T-helper 1 cell treated with Interleukin-12 subunit alpha and Interleukin-12 subunit beta and Interleukin-4 antibody, amounts not matched to agents 30 μg/mL and 1 μg/mL, for 36 hours (primary cell): ENCODE results near the gene GRIK3.

Experiments used
- H3K27ac Mint-ChIP-seq: one replicate; pipeline ENCODE4 v1.8.0; 2021; ENCODE audit warnings: mild to moderate bottlenecking, mixed read lengths
- H3K27me3 Mint-ChIP-seq: one replicate; pipeline ENCODE4 v1.8.0; 2021; ENCODE audit warnings: low read depth, mixed read lengths
- H3K36me3 Mint-ChIP-seq: one replicate; pipeline ENCODE4 v1.8.0; 2021; ENCODE audit warnings: low read depth, mixed read lengths
- H3K4me1 Mint-ChIP-seq: one replicate; pipeline ENCODE4 v1.8.0; 2021; ENCODE audit warnings: low read depth, mixed read lengths
- H3K4me3 Mint-ChIP-seq: one replicate; pipeline ENCODE4 v1.8.0; 2021; ENCODE audit warnings: mild to moderate bottlenecking, moderate library complexity, mixed read lengths
- H3K9me3 Mint-ChIP-seq: one replicate; pipeline ENCODE4 v1.8.0; 2021; ENCODE audit warnings: mixed read lengths

The GRIK3 gene

DNA sequence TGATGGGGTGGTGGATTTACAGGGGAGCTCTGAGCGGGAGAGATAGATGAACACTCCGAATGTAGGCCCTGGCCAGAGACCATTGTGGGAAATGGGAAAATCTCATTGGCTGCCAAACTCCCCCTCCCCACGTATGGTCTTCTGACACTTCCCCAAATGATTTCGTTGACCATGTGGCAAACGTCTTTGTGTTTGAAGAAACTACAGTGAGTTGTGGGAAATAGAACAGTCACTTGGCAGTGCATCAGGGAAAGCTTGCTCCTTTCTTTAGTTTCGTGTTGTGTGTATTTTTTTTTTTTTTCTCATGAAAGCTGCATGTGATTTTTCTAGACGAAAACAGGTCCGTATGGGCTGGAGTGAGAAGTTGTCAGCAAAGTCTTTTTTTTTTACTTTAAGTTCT is 25.0 kb upstream of the GRIK3 start:
- no peak overlapping the region for H3K27ac Mint-ChIP-seq
- H3K36me3 Mint-ChIP-seq: no peaks in the 10 kb centered on the region
- no peaks in the 10 kb centered on the region for H3K27me3 Mint-ChIP-seq
- no peaks in the 10 kb centered on the region for H3K4me1 Mint-ChIP-seq
- no peak overlapping the region for H3K4me3 Mint-ChIP-seq
- no peaks in the 10 kb centered on the region for H3K9me3 Mint-ChIP-seq

DNA sequence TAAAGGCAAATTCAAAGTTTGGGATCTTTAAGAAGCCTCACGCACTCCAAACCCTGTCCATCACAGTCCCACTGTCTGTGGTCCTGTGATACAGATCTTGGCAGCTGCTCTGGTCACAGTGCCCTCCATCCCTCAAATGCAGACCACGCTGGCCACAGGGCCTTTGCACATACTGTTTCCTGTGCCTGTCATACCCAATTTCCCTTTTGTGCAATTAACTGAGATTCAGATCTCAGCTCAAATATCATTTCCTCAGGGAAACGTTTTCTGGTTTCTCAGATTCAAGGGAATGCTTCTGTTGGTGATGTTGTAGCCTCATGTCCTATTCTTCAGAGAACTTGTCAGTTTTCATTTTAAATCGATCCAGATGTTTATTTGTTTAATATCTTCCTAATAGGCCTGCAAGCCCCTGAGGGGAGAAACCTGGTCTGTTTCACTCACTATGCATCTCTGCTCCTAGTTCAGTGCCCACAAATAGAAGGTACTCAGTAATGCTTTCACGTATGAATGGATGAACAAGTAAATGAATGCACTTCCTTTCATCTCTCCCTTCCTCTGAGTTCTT is 24.2 kb upstream of the GRIK3 start:
- no peaks in the 10 kb centered on the region for H3K4me1 Mint-ChIP-seq
- H3K9me3 Mint-ChIP-seq: no peaks in the 10 kb centered on the region
- H3K27ac Mint-ChIP-seq: no peak overlapping the region

DNA sequence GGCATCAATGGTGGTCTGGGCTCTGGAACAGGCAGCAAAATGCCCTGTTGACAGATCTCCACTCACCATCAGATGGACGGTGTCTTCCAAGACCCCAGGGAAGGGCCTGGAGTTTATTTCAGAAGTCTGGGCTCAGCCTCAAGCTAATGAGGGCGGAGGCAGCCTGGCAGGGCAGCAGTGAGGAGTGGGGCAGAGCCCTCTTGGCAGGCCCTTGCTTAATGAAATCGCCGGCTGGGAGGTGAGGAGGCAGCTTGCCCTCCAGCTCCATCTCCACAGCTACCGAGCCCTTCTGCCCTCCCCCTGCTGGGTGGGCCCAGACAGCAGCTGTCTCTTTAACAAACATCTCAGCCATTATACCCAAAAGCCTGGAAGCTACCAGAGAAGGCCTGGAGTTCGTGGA is 22.0 kb upstream of the GRIK3 start:
- Mint-ChIP-seq H3K4me3 (no peak overlapping the region), H3K36me3 (no peaks in the 10 kb centered on the region), H3K4me1 (no peaks in the 10 kb centered on the region), H3K27me3 (no peaks in the 10 kb centered on the region), H3K27ac (no peak overlapping the region), H3K9me3 (no peaks in the 10 kb centered on the region)

More for the DNA sequence above, 24.2 kb upstream of the GRIK3 start:
- H3K27me3 Mint-ChIP-seq: no peaks in the 10 kb centered on the region
- no peaks in the 10 kb centered on the region for H3K36me3 Mint-ChIP-seq
- no peak overlapping the region for H3K4me3 Mint-ChIP-seq

DNA sequence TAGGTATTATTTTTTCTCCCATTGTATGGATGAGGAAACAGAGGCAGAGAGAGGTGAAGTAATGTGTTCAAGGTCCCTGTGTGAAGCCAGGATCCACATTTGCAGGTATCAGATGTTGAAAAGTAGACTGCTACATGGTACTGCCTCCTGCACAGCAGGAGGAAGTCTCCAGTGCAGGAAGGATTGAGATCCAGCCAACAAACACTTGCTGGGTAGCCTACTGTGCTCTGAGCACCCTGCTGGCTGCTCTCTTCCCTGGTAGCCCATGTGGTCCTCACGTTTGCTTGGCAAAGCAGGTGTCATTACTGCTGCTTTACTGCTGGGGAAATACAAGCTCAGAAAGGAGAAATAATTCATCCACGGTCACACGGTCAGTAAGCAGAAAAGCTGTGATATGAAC is 21.3 kb upstream of the GRIK3 start:
- H3K4me3 Mint-ChIP-seq: no peak overlapping the region
- no peaks in the 10 kb centered on the region for H3K36me3 Mint-ChIP-seq
- H3K27ac Mint-ChIP-seq: no peak overlapping the region
- no peaks in the 10 kb centered on the region for H3K27me3 Mint-ChIP-seq
- no peaks in the 10 kb centered on the region for H3K9me3 Mint-ChIP-seq
- H3K4me1 Mint-ChIP-seq: no peaks in the 10 kb centered on the region

DNA sequence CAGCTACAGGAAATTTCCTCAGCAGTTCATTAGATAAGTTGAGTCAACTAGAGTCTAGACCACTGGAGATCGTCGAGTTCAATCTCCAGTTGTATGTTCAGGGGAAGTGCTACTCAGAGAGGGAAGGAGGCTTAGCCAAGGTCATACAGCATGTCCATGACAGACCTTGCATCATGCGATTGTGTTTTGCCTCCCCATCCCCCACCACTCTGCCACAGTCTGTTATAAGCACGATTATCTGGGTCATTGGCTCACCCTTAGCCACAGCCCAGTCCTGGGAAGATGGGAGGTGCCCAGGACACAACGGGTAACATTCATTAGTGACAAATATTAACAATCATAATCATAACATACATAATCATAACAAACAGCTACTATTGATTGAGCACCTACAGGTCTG is 18.9 kb upstream of the GRIK3 start:
- Mint-ChIP-seq H3K9me3 (no peaks in the 10 kb centered on the region), H3K4me1 (no peaks in the 10 kb centered on the region), H3K27me3 (no peaks in the 10 kb centered on the region), H3K27ac (no peak overlapping the region), H3K4me3 (no peak overlapping the region), H3K36me3 (no peaks in the 10 kb centered on the region)

DNA sequence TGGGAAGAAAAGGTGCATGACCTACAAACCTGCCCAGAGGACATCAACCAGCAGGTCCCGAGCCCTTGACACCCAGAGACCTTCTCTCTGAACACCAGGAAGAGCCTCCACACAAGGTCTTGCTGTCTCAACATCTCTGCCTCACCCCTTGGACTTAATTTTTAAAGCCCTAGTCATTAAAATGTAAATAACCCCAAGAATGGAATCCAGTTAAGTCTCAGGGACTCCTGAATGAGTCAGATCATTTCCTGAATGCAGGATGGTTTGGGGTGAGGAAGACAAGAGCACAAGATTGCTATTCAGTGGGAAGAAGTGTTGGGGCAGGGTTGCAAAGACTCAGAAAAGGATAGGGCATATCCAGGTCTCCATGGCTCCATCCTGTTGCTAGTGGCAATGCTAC is 17.8 kb upstream of the GRIK3 start:
- no peak overlapping the region for H3K27ac Mint-ChIP-seq
- no peak overlapping the region for H3K4me3 Mint-ChIP-seq
- H3K36me3 Mint-ChIP-seq: no peaks in the 10 kb centered on the region
- H3K4me1 Mint-ChIP-seq: no peaks in the 10 kb centered on the region
- no peaks in the 10 kb centered on the region for H3K9me3 Mint-ChIP-seq
- no peaks in the 10 kb centered on the region for H3K27me3 Mint-ChIP-seq

DNA sequence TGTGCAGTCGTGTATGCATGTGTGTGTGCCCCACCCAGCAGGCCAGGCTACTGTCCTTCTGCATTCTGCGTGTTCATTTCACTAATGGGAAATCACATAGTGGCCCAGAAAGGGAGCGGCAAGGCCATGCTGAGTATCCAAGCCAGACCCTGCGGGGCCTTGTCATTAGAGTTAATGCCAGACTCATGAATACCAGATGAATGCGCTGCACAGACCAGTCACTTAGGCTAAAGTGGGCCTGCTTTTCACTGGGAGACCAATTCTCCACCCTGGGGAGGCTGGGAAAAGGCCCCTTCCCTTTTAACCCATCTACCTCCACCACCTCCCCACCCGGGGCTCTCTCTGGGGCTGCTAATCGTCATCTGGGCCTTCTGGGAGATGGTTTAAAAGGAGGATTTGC is 17.0 kb upstream of the GRIK3 start:
- H3K27ac Mint-ChIP-seq: no peak overlapping the region
- H3K27me3 Mint-ChIP-seq: no peaks in the 10 kb centered on the region
- no peaks in the 10 kb centered on the region for H3K4me1 Mint-ChIP-seq
- no peaks in the 10 kb centered on the region for H3K9me3 Mint-ChIP-seq
- H3K4me3 Mint-ChIP-seq: no peak overlapping the region
- no peaks in the 10 kb centered on the region for H3K36me3 Mint-ChIP-seq

DNA sequence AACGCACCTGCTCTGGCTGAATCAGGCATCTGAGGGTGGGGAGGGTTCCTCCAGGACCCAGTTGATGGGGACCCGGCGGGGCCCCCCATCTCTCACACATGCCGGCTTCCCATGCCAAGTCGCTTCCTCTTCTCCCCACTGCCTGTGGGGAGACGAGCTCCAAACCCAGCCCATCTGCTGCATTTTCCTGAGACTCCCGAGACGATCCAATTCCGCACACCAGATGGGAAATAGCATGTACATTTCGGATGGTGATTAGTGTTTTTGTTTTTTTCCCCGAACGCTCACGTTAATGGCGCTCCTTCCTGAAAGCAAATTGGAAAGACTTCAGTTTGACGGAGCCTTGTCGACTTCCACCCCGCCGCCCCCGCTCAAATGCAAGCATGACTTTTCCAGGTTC is 13.2 kb upstream of the GRIK3 start:
- H3K27me3 Mint-ChIP-seq: peaks cover 5% of the 10 kb centered on the region
- no peak overlapping the region for H3K27ac Mint-ChIP-seq
- H3K4me3 Mint-ChIP-seq: no peak overlapping the region
- H3K4me1 Mint-ChIP-seq: no peaks in the 10 kb centered on the region
- H3K9me3 Mint-ChIP-seq: no peaks in the 10 kb centered on the region
- H3K36me3 Mint-ChIP-seq: no peaks in the 10 kb centered on the region

DNA sequence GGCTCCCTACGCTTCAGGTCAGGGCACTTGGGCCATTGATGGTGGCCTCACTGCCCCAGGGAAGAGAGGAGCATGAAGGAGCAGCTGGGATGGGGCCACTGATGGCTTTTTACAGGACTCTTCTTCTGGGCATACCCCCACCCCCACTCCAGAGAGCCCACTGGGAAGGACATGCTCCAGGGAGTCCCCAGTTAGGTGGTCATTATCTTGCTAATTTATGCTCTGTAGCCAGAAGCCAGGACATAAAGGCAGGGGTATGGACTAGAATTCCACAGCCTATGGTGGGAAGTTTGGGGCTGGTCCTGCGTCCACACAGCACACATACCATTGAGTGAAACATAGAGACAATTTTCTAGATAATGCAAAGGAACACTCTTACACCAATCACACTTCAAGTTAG is 8.8 kb upstream of the GRIK3 start:
- Mint-ChIP-seq H3K36me3 (no peaks in the 10 kb centered on the region), H3K4me3 (no peak overlapping the region), H3K4me1 (no peaks in the 10 kb centered on the region), H3K9me3 (no peaks in the 10 kb centered on the region), H3K27me3 (peaks cover 36% of the 10 kb centered on the region), H3K27ac (no peak overlapping the region)

DNA sequence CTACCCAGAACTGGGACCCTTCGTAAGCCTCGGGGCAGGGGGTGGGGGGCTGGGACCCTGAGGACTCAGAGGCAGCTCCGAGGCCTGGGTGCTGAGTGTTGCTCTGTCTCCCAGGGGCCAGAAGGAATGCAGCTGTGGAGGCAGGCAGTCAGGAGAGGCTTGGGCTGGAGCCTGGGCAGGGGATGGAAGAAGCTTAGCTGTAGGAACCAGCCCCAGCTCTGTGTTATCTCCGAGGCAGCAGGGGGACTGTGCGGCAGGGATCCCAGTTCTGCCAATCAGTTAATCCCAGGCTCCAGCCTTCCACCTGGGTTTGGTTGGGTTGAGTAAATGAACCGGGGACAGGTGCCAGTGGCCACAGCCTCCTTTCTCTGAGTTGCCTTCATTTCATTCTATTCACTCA is 8.2 kb upstream of the GRIK3 start:
- Mint-ChIP-seq H3K36me3 (no peaks in the 10 kb centered on the region), H3K27ac (no peak overlapping the region), H3K4me3 (no peak overlapping the region), H3K27me3 (peaks cover 41% of the 10 kb centered on the region), H3K4me1 (no peaks in the 10 kb centered on the region), H3K9me3 (no peaks in the 10 kb centered on the region)

DNA sequence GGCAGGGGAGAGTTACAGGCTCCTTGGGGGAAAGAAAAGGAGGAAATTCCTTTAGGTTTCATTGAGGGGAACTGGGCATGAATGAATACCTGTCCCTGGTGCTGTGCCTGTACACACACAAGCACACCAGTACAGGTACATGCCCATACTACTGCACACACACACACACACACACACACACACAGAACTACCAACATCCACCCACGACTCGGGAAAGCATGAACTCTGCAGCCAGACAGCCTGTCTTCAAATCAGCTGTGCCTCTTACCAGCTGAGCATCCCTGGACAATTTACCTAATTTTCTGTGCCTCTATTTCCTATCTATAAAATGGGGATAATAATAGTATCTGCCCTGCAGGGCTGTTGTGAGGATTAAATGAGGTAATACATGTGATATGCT is 7.2 kb upstream of the GRIK3 start:
- peaks cover 49% of the 10 kb centered on the region for H3K27me3 Mint-ChIP-seq
- no peaks in the 10 kb centered on the region for H3K9me3 Mint-ChIP-seq
- no peaks in the 10 kb centered on the region for H3K4me1 Mint-ChIP-seq
- H3K36me3 Mint-ChIP-seq: no peaks in the 10 kb centered on the region
- no peak overlapping the region for H3K27ac Mint-ChIP-seq
- no peak overlapping the region for H3K4me3 Mint-ChIP-seq

DNA sequence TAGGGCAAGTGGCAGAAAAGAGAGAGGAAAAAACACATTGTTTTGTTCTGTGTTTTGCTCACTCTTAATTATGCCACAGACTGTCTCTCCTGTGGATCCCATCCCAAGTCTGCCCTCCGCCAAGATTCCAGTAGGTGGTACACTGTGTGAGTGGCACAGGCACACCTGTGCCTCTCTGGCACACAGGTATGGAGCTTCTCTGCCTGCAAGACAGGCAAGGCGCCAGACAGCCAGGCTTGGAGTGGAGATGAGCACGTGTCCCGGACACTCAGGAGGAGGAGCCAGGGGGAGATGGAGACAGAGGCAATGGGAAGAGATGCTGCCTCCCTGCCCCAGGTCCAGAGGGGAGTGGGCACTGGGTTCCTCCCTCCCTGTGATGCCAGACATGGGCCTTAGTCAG is 6.5 kb upstream of the GRIK3 start:
- Mint-ChIP-seq H3K9me3 (no peaks in the 10 kb centered on the region), H3K27me3 (peaks cover 56% of the 10 kb centered on the region), H3K36me3 (no peaks in the 10 kb centered on the region), H3K4me1 (peaks cover 2% of the 10 kb centered on the region), H3K4me3 (no peak overlapping the region), H3K27ac (no peak overlapping the region)

DNA sequence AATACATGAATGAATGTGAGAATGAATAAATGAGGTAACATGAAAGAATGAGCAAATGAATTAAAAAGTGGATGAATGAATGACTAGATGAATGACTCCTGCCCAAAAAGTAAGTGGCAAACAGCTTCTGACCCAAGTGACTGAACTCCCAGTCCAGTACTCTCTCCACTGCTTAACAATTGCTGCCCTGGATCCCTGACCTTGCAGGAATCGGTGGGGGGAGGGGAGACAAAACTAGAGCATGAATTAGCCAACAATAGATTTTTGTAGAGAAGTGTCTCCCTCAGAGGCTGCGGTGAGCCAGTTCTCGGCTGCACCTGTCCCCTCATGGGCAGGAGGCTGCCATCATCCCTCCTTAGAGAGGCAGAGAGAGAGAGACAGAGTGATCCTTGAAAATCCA is 5.9 kb upstream of the GRIK3 start:
- Mint-ChIP-seq H3K4me3 (no peak overlapping the region), H3K36me3 (no peaks in the 10 kb centered on the region), H3K4me1 (peaks cover 4% of the 10 kb centered on the region), H3K27ac (no peak overlapping the region), H3K27me3 (peaks cover 61% of the 10 kb centered on the region), H3K9me3 (no peaks in the 10 kb centered on the region)

DNA sequence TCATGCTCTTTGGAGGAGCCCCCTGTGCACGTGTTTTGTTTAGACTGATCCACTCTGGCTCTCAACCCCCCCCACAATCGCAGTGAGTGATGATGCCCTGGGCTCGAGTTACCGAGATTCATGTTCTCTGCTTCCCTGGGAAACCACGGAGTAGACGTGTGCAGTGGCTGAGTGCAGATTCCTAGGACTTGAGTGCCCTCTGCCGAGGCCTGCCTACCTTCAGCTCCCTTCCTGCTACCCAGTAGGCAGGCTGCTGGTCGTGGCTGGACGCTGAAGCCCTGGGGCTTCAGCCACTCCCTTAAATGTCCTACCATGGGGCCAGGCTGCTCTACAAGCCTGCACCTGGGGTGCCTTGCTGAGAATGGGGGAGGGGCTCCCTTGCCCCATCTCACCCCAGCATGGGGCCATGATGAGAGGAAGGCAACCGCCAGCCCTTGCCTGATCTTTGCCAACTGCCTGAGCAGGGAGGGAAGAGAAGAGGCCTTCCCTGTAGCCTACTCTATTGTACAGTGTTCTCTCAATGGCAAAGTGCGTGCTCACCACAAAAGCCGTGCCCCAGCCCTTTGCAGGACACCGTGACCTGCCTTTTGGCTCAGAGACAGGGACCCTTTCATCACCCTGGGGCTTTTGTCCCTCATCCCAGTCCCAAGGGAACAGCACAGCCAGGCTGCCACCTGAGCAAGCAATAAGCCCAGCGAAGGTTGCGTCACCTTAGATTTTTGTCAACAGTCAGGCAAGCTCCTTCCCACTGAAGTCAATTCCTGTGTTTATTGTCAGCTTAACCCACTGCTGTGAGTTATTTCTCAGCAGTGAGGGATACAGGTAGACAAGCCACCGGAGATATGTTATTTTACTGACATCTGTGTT is 4.1 kb upstream of the GRIK3 start:
- peaks cover 63% of the 10 kb centered on the region for H3K27me3 Mint-ChIP-seq
- peaks cover 5% of the 10 kb centered on the region for H3K4me1 Mint-ChIP-seq
- H3K36me3 Mint-ChIP-seq: no peaks in the 10 kb centered on the region
- H3K9me3 Mint-ChIP-seq: no peaks in the 10 kb centered on the region
- H3K27ac Mint-ChIP-seq: no peak overlapping the region
- H3K4me3 Mint-ChIP-seq: no peak overlapping the region

DNA sequence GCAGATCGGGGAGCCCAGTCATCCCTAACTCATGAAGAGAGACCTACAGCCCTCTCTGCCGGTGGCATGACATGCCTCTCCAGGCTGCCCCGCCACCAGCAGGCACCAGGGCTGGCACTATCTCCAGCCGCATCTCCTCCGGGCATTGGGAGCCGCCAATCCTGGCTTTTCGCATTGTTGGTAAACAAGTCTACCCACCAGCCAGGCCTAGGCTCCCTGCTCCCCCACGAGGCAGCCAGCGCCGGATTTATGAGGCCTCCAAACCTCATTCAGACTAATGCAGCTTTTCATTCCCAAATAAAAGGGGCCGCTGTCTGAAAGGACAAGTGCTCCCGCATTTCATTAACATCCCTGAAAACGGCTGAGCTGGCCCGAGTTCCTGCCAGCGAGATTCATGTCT is 3.4 kb upstream of the GRIK3 start:
- Mint-ChIP-seq H3K4me3 (no peak overlapping the region), H3K4me1 (peaks cover 5% of the 10 kb centered on the region), H3K27me3 (peaks cover 66% of the 10 kb centered on the region), H3K9me3 (no peaks in the 10 kb centered on the region), H3K27ac (no peak overlapping the region), H3K36me3 (no peaks in the 10 kb centered on the region)
